ENCODE results near the gene ZMAT2. TPM values are rescaled to one million over a fixed set of nuclear protein-coding genes. Genes with fewer than 3 reads are reported as not detected.
A peak's percentile ranks its signal among the peaks of the same experiment; 100 is the strongest.

ZMAT2 gene
- polyA plus RNA-seq, 1 donor (not counting 4 experiments of a cell fraction or from before 2014, with no cell fraction given) = 75.0 TPM

DNA sequence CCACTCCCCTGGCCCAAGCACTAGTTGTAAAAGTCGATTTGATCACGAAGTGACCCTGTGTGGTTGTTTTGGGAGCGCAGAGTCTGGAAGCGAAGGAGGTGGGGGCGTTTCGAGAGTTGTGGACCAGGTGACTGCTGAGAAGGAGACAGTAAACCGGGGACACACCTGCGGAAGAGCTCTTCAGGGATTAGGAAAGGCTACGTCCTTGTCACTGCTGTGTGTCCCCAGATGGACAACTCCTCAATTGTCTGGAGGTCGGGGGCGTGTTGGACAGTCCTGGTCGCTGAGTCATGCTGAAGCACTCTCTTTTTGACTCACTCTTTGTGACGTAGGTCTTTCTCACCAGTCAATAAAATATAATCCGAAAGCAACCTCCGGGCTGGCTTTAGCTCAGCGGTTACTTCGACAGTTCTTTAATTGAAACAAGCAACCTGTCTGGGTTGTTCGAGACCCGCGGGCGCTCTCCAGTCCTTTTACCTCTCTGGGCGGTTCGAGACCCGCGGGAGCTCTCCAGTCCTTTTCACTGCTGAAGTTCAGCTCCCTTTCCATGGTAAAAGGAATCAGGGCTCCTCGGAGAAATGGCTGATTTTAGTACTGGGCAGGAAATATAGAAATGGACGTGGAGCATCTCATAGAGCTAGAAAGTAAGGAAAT lies 10.8 kb downstream of the ZMAT2 start:
- Histone ChIP-seq H4K20me1 (ENCODE audit: control insufficient read depth, extremely low read depth, insufficient read depth, low read length) (no peaks in the 10 kb centered on the region), H3K4me3 (ENCODE audit: control insufficient read depth in 2 of 3, extremely low read depth in 1 of 3, insufficient read depth in 2 of 3, low read depth in 1 of 3, low read length in 3 of 3) (peak overlapping the region; percentile 50 to 81 (median 79))
- TF ChIP-seq EZH2 (IDR thresholded peaks at IDR 0.05; ENCODE audit: low read length) = no peak
- TF ChIP-seq, protein P1, sequence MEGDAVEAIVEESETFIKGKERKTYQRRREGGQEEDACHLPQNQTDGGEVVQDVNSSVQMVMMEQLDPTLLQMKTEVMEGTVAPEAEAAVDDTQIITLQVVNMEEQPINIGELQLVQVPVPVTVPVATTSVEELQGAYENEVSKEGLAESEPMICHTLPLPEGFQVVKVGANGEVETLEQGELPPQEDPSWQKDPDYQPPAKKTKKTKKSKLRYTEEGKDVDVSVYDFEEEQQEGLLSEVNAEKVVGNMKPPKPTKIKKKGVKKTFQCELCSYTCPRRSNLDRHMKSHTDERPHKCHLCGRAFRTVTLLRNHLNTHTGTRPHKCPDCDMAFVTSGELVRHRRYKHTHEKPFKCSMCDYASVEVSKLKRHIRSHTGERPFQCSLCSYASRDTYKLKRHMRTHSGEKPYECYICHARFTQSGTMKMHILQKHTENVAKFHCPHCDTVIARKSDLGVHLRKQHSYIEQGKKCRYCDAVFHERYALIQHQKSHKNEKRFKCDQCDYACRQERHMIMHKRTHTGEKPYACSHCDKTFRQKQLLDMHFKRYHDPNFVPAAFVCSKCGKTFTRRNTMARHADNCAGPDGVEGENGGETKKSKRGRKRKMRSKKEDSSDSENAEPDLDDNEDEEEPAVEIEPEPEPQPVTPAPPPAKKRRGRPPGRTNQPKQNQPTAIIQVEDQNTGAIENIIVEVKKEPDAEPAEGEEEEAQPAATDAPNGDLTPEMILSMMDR (optimal IDR thresholded peaks at IDR 0.05 in 1 of 3, IDR thresholded peaks at IDR 0.05 in 1 of 3, conservative IDR thresholded peaks at IDR 0.05 in 1 of 3; ENCODE audit: extremely low read depth in 1 of 3, insufficient read depth in 2 of 3, low read length in 3 of 3) = no peak

DNA sequence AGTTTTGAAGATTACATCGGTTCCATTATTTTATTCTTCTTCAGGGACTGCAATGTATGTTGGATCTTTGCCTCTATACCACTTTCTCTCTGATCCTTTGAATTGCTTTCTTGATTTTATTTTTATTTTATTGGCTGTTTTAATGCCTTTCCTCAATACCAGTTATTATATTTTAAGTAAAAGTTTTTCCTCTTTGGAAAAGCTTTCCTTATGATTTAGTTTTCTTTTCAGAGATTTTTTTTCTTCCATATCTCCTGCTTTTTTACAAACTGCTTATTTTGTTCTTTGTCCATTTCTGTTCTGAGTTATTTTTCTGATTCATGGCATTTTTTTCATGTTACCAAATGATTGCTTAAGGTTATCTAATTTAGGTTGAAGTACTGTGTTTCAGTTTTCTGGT lies 11.5 kb downstream of the ZMAT2 start:
- Histone ChIP-seq H3K4me1 (ENCODE audit: control insufficient read depth, extremely low read depth, insufficient read depth, low read length) (peaks cover 4% of the 10 kb centered on the region), H3K79me2 (ENCODE audit: control insufficient read depth, insufficient read depth, low read length) (no peaks in the 10 kb centered on the region), H3K27ac (ENCODE audit: control insufficient read depth, insufficient read depth, low read length) (no peak overlapping the region), H4K20me1 (ENCODE audit: control insufficient read depth, extremely low read depth, insufficient read depth, low read length) (no peaks in the 10 kb centered on the region), H3K4me2 (ENCODE audit: control insufficient read depth, extremely low read depth, insufficient read depth, low read depth, low read length) (peak overlapping the region; percentile 58), H3K36me3 (ENCODE audit: control insufficient read depth in 2 of 2, extremely low read depth in 1 of 2, insufficient read depth in 2 of 2, low read length in 2 of 2) (peaks cover 3 to 11% of the 10 kb centered on the region in 2 experiments), H3K9ac (ENCODE audit: control insufficient read depth, extremely low read depth, insufficient read depth, low read length) (no peak overlapping the region), H3K9me1 (ENCODE audit: control insufficient read depth, extremely low read depth, insufficient read depth, low read length) (no peaks in the 10 kb centered on the region), H2AFZ (ENCODE audit: control insufficient read depth, low read length) (no peak overlapping the region), H3K27me3 (ENCODE audit: control insufficient read depth, extremely low read depth, insufficient read depth, low read length) (no peaks in the 10 kb centered on the region), H3K4me3 (ENCODE audit: control insufficient read depth in 2 of 3, extremely low read depth in 1 of 3, insufficient read depth in 2 of 3, low read depth in 1 of 3, low read length in 3 of 3) (no peak overlapping the region), H3K9me3 (ENCODE audit: control insufficient read depth, low read depth, low read length) (no peaks in the 10 kb centered on the region)
- FAIRE-seq = no peak
- no peak for TF ChIP-seq EZH2 (IDR thresholded peaks at IDR 0.05; ENCODE audit: low read length)
- TF ChIP-seq, protein P1 (optimal IDR thresholded peaks at IDR 0.05 in 1 of 3, IDR thresholded peaks at IDR 0.05 in 1 of 3, conservative IDR thresholded peaks at IDR 0.05 in 1 of 3; ENCODE audit: extremely low read depth in 1 of 3, insufficient read depth in 2 of 3, low read length in 3 of 3) = no peak
- DNase-seq (ENCODE audit: low read depth, low spot score) = no peak
- dilution Hi-C loops (cut with MboI; ENCODE audit: extremely low pct_ligation_motif_present, low sequenced_read_pairs) = no loop called here

More for the DNA sequence above, 10.8 kb downstream of the ZMAT2 start:
- Histone ChIP-seq H3K9me3 (ENCODE audit: control insufficient read depth, low read depth, low read length) (no peaks in the 10 kb centered on the region), H2AFZ (ENCODE audit: control insufficient read depth, low read length) (peak overlapping the region; percentile 71), H3K27me3 (ENCODE audit: control insufficient read depth, extremely low read depth, insufficient read depth, low read length) (no peaks in the 10 kb centered on the region), H3K9me1 (ENCODE audit: control insufficient read depth, extremely low read depth, insufficient read depth, low read length) (no peaks in the 10 kb centered on the region), H3K36me3 (ENCODE audit: control insufficient read depth in 2 of 2, extremely low read depth in 1 of 2, insufficient read depth in 2 of 2, low read length in 2 of 2) (peaks cover 3 to 17% of the 10 kb centered on the region in 2 experiments), H3K79me2 (ENCODE audit: control insufficient read depth, insufficient read depth, low read length) (no peaks in the 10 kb centered on the region), H3K9ac (ENCODE audit: control insufficient read depth, extremely low read depth, insufficient read depth, low read length) (peak overlapping the region; percentile 63), H3K4me2 (ENCODE audit: control insufficient read depth, extremely low read depth, insufficient read depth, low read depth, low read length) (peak overlapping the region; percentile 83), H3K4me1 (ENCODE audit: control insufficient read depth, extremely low read depth, insufficient read depth, low read length) (peaks cover 4% of the 10 kb centered on the region), H3K27ac (ENCODE audit: control insufficient read depth, insufficient read depth, low read length) (peak overlapping the region; percentile 64)
- DNase-seq (ENCODE audit: low read depth, low spot score) (peak; percentile 93), FAIRE-seq (peak; percentile 79)
- dilution Hi-C loops (cut with MboI; ENCODE audit: extremely low pct_ligation_motif_present, low sequenced_read_pairs) = no loop called here

All from keratinocyte (primary cell).